ENCODE data around the gene AP4S1. TPM values are rescaled to one million over a fixed set of nuclear protein-coding genes. Genes with fewer than 3 reads are reported as not detected.

The AP4S1 gene
- total RNA-seq, 2 donors from 2014 or later = 4.3 to 5.9 TPM

GRCh38 chr14:31139301-31139847 is 113.9 kb downstream of the AP4S1 start:
- ATAC-seq (replicated peaks) = no peak
- H3K27me3 Mint-ChIP-seq = no peaks in the 10 kb centered on the region
- peaks cover 91% of the 10 kb centered on the region for H3K36me3 Mint-ChIP-seq (ENCODE audit: low read depth)

GRCh38 chr14:31142455-31143087 is 117.1 kb downstream of the AP4S1 start:
- H3K27ac Mint-ChIP-seq = no peak overlapping the region
- H3K9me3 Mint-ChIP-seq = no peaks in the 10 kb centered on the region
- no peak for ATAC-seq (replicated peaks)
- no peak overlapping the region for H3K4me3 Mint-ChIP-seq
- H3K27me3 Mint-ChIP-seq = no peaks in the 10 kb centered on the region
- H3K36me3 Mint-ChIP-seq (ENCODE audit: low read depth) = peaks cover 87% of the 10 kb centered on the region
- no peaks in the 10 kb centered on the region for H3K4me1 Mint-ChIP-seq

More at GRCh38 chr14:31139301-31139847, 113.9 kb downstream of the AP4S1 start:
- Mint-ChIP-seq H3K4me1 (no peaks in the 10 kb centered on the region), H3K27ac (no peak overlapping the region), H3K4me3 (no peak overlapping the region), H3K9me3 (no peaks in the 10 kb centered on the region)

Other genes starting within 250 kb of the AP4S1 start
- under 1 TPM; 0.58 to 0.71 TPM for gene COCH, start 151.1 kb upstream of the AP4S1 start, total RNA-seq
- 10 to 100 TPM; 18.6 to 31.1 TPM for gene STRN3, start 730 bp downstream of the AP4S1 start, total RNA-seq
- gene HECTD1, start 182.1 kb downstream of the AP4S1 start, total RNA-seq = 10 to 100 TPM; 88.3 to 92.8 TPM